DND-41 (cell line): Measurements from ENCODE around the gene DCAKD.

Experiments used
- ATAC-seq: fragments of 200-7000 bp; cut with Tn5 transposase; 3 replicates; pipeline ENCODE4 v1.9.1; 2021; ENCODE audit warnings: low read depth; ENCODE audit not compliant: insufficient read depth
- DNase-seq: peaks from one replicate; pipeline ENCODE4 v3.0.0-alpha.2; 2020
- H2AFZ ChIP-seq: 2 replicates; pipeline ENCODE4 v1.6.0; 2012; ENCODE audit warnings: low read depth, low read length
- H3K27ac ChIP-seq: 2 replicates; pipeline ENCODE4 v1.5.1; 2012; ENCODE audit warnings: low read length, inconsistent platforms
- H3K27me3 ChIP-seq: fragments of 200-600 bp; sonication (generic); 2 replicates; pipeline ENCODE4 v1.6.0; 2012; ENCODE audit warnings: low read length, mild to moderate bottlenecking, inconsistent platforms; ENCODE audit not compliant: insufficient read depth, poor library complexity
- H3K36me3 ChIP-seq: 2 replicates; pipeline ENCODE4 v1.5.1; 2012; ENCODE audit warnings: low read length, inconsistent platforms; ENCODE audit not compliant: insufficient read depth
- H3K4me1 ChIP-seq: 2 replicates; pipeline ENCODE4 v1.5.1; 2012; ENCODE audit warnings: mild to moderate bottlenecking, low read length; ENCODE audit not compliant: insufficient read depth
- H3K4me2 ChIP-seq: 2 replicates; pipeline ENCODE4 v1.6.0; 2012; ENCODE audit warnings: mild to moderate bottlenecking, moderate library complexity, low read length, inconsistent platforms; ENCODE audit not compliant: insufficient read depth
- H3K4me3 ChIP-seq, 2 experiments: fragments of 200-600 bp in 1 of 2; shearing (Covaris generic) in 1 of 2; 2 replicates each; pipeline ENCODE4 v1.5.1; 2012 to 2016; ENCODE audit warnings: inconsistent platforms in 2 of 2, low read length in 2 of 2, mild to moderate bottlenecking in 2 of 2, low read depth in 1 of 2, moderate library complexity in 1 of 2
- H3K79me2 ChIP-seq: 2 replicates; pipeline ENCODE4 v1.6.0; 2012; ENCODE audit warnings: low read length, inconsistent platforms; ENCODE audit not compliant: insufficient read depth
- H3K9ac ChIP-seq: 2 replicates; pipeline ENCODE4 v1.6.0; 2012; ENCODE audit warnings: low read depth, mild to moderate bottlenecking, inconsistent platforms, low read length, moderate library complexity
- H3K9me3 ChIP-seq: 2 replicates; pipeline ENCODE4 v1.5.1; 2012; ENCODE audit warnings: low read length, moderate library complexity, mild to moderate bottlenecking, inconsistent platforms; ENCODE audit not compliant: insufficient read depth, severe bottlenecking
- H4K20me1 ChIP-seq: 2 replicates; pipeline ENCODE4 v1.6.0; 2012; ENCODE audit warnings: low read length; ENCODE audit not compliant: insufficient read depth
- CTCF ChIP-seq: IDR thresholded peaks from 2 replicates; pipeline ENCODE4 v1.5.1; 2012; ENCODE audit warnings: borderline replicate concordance, low read length, moderate library complexity, mild to moderate bottlenecking; ENCODE audit not compliant: poor library complexity, severe bottlenecking; ENCODE audit errors: extremely low read depth
- EZH2 ChIP-seq: IDR thresholded peaks from 3 replicates; pipeline ENCODE4 v1.6.1; 2012; ENCODE audit warnings: borderline replicate concordance, low read depth, mild to moderate bottlenecking, moderate library complexity, low read length, inconsistent platforms; ENCODE audit not compliant: severe bottlenecking

DCAKD gene

GRCh38 chr17:45042346-45043120 is 8.9 kb downstream of the DCAKD start:
- no peak overlapping the region for H3K9ac ChIP-seq
- no peak overlapping the region for H3K4me3 ChIP-seq
- no peaks in the 10 kb centered on the region for H3K27me3 ChIP-seq
- H3K27ac ChIP-seq, result no peak overlapping the region
- H3K4me1 ChIP-seq, result 0 out of 2 replicates have a peak, but pooled peaks cover 4% of the 10 kb centered on the region
- DNase-seq (no peak), ATAC-seq (no peak)
- peaks cover 51% of the 10 kb centered on the region for H4K20me1 ChIP-seq
- peaks cover 85% of the 10 kb centered on the region for H3K79me2 ChIP-seq
- H3K4me2 ChIP-seq, result no peak overlapping the region
- H2AFZ ChIP-seq, result no peak overlapping the region
- no peaks in the 10 kb centered on the region for H3K9me3 ChIP-seq
- H3K36me3 ChIP-seq, result peaks cover 28% of the 10 kb centered on the region
- TF ChIP-seq EZH2 (no peak), CTCF (no peak)

DNA sequence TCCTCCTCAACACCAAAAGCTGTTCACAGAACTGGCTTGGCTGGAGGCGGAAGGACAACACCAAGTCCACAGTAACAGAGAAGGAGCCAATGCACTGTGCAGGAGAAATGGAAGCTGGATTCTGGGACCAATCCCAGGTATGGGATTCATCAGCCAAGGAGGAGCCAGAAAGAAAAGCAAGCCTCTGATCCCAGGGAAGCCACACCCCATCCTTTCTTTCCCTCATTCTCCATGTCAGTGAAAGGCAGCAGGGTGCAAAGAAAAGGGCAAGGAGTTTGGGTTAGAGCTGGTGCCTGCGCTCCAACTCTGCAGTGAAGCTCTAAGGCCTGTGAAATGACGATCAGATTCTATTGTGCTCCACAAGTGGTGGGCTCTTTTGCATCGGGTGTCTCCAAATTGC is 11.0 kb downstream of the DCAKD start:
- Histone ChIP-seq H2AFZ (no peak overlapping the region), H3K4me2 (no peak overlapping the region), H4K20me1 (peaks cover 61% of the 10 kb centered on the region), H3K4me1 (no peaks in the 10 kb centered on the region), H3K4me3 (no peak overlapping the region), H3K36me3 (peaks cover 31% of the 10 kb centered on the region), H3K9me3 (no peaks in the 10 kb centered on the region), H3K79me2 (peaks cover 80% of the 10 kb centered on the region), H3K27me3 (no peaks in the 10 kb centered on the region), H3K27ac (no peak overlapping the region), H3K9ac (no peak overlapping the region)
- DNase-seq, result no peak
- TF ChIP-seq CTCF, result no peak
- ATAC-seq, result no peak

GRCh38 chr17:45038728-45039634 is 12.5 kb downstream of the DCAKD start:
- no peak overlapping the region for H3K4me2 ChIP-seq
- DNase-seq (no peak), ATAC-seq (no peak)
- H3K27me3 ChIP-seq, result no peaks in the 10 kb centered on the region
- H2AFZ ChIP-seq, result no peak overlapping the region
- H3K9ac ChIP-seq, result no peak overlapping the region
- H3K36me3 ChIP-seq, result peaks cover 37% of the 10 kb centered on the region
- no peaks in the 10 kb centered on the region for H3K9me3 ChIP-seq
- TF ChIP-seq CTCF (no peak), EZH2 (no peak)
- H3K4me1 ChIP-seq, result no peaks in the 10 kb centered on the region
- H3K79me2 ChIP-seq, result peaks cover 70% of the 10 kb centered on the region
- H3K27ac ChIP-seq, result no peak overlapping the region
- no peak overlapping the region for H3K4me3 ChIP-seq
- peaks cover 59% of the 10 kb centered on the region for H4K20me1 ChIP-seq
